T-helper 9 cell (primary cell): Measurements from ENCODE around the gene NSD2.
"Not testable (repeated sequence)": the region's sequence is repeated elsewhere in the genome, so short reads cannot be mapped to it uniquely, and the experiment has no call there.

Source experiments
- DNase-seq: peaks from one replicate; pipeline ENCODE4 v3.0.0-alpha.2; 2020

The NSD2 gene

DNA sequence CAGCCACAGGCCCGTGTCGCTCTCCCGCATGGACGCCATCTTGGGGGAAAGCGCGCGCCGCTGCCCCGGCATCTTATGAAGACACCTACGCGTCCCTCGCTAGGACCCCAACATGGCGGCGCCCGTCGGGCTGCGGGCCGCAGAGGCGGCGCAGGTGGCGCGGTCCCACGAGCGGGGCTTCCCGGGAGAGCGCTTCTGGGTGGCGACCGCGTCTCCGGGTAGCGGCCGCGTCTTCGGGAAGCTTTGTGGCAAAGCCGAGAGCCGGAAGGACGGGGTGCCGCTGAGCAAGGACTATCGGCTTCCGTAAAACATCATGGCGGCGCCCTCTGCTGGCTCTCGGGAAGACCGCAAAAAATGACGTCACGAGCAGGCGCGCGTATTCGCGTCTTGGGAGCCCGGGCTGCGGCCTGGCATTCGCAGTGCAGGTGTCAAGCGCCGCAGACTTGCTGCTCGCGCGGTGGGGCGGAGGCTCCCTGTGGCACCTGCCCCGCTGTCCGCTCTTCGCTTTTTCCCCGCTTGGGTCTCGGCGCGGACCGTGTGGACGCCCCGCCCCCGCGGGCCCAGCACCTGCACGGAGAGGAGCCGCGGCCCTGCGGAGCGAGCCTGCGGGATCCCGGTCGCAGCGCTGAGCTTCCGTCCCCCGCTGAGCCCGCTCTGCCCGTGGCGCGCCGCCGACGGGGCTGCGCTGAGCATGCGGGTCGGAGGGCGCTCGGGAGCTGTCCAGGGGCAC lies 137.9 kb downstream of the NSD2 start, which contains the start of gene NELFA:
TSS of gene NELFA (minus strand) at position 54 of the 730 bp plus-strand sequence. CDS start at position 39, 15 bp downstream.
- DNase-seq = peak; percentile 96

DNA sequence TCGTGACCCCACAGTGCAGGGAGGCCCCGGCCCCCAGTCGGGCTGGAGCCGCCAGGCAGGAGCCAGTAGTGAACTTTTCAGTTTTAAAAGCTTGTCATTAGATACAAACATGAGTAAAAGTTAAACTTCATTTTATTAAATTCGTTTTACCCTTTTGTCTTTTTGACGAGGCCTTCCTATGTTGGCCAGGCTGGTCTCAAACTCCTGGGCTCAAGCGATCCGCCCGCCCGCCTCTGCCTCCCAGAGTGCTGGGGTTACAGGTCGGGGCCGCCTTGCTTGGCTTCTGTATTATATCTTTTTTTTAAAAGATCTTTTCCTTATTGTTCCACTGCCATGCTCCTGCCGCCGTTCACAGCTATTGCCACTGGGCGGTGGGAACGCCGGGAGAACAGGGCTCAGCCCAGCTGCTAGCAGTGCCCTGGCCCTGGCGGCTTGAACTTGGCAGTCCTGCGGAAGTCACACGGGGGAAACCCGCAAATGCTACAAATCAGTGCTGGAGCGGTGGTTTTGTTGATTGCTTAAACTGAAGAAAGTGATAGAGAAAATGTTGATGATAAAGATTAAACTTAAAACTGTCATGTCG lies 138.5 kb downstream of the NSD2 start:
- DNase-seq = peak; percentile 43

DNA sequence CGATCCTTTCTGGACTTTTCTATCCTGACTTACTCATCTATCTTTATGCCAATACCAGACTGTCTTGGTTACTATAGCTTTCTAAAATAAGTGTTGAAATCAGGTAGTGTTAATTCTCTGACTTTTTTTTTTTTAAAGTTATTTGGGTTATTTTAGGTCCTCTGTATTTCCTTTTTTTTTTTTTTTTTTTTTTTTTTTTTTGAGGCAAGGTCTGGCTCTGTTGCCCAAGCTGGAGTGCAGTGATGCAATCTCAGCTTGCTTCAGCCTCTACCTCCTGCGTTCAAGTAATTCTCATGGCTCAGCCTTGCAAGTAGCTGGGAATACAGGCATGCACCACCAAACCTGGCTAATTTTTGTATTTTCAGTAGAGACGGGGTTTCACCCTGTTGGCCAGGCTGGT lies 140.4 kb downstream of the NSD2 start:
- DNase-seq = no peak

- no peak for DNase-seq
Measured at GRCh38 chr4:2015008-2015407, 143.8 kb downstream of the NSD2 start.

- DNase-seq = not testable (repeated sequence)
Measured at GRCh38 chr4:2021358-2022018, 150.3 kb downstream of the NSD2 start.

DNA sequence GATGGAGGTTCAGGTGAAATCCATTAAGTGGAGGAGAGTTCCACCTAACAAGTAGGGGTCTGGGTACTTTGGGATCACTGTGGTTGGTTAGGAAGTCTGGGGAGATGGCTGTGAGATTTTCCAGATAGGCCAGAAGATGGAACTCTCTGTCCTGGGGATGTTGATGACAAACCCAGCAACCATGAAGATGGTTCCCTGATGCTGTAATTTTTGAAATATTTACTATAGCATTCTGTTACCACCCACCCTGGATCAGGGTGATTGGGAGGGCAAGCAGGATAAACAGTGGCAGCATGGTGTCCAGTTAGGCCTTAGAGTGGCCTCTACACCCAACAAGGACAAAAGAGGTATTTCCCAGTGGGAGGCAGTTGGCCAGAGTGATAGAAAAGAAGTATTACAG lies 153.5 kb downstream of the NSD2 start:
- DNase-seq = no peak

- DNase-seq = no peak
Measured at GRCh38 chr4:2025817-2026216, 154.6 kb downstream of the NSD2 start.

DNA sequence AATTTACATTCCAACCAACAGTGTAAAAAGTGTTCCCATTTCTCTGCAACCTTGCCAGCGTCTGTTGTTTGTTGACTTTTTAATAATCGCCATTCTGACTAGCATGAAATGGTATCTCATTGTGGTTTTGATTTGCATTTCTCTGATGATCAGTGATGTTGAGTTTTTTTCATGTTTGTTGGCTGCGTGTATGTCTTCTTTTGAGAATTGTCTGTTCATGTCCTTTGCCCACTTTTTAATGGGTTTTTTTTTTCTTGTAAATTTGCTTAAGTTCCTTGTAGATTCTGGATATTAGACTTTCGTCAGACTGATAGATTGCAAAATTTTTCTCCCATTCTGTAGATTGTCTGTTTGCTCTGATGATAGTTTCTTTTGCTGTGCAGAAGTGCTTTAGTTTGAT lies 155.9 kb downstream of the NSD2 start:
- DNase-seq = not testable (repeated sequence)

DNA sequence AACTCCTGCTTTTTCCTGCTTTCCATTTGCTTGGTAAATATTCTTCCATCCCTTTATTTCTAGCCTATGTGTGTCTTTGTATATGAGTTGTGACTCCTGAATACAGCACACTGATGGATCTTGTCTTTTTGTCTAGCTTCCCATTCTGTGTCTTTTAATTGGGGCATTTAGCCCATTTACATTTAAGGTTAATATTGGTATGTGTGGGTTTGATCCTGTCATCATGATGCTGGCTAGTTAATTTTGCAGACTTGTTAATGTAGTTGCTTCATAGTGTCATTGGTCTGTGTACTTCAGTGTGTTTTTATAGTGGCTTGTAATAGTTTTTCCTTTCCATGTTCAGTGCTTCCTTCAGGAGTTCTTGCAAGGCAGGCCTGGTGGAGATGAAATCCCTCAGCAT lies 160.0 kb downstream of the NSD2 start:
- DNase-seq = not testable (repeated sequence)
